ENCODE results near the gene THOC6.

THOC6 gene

DNA sequence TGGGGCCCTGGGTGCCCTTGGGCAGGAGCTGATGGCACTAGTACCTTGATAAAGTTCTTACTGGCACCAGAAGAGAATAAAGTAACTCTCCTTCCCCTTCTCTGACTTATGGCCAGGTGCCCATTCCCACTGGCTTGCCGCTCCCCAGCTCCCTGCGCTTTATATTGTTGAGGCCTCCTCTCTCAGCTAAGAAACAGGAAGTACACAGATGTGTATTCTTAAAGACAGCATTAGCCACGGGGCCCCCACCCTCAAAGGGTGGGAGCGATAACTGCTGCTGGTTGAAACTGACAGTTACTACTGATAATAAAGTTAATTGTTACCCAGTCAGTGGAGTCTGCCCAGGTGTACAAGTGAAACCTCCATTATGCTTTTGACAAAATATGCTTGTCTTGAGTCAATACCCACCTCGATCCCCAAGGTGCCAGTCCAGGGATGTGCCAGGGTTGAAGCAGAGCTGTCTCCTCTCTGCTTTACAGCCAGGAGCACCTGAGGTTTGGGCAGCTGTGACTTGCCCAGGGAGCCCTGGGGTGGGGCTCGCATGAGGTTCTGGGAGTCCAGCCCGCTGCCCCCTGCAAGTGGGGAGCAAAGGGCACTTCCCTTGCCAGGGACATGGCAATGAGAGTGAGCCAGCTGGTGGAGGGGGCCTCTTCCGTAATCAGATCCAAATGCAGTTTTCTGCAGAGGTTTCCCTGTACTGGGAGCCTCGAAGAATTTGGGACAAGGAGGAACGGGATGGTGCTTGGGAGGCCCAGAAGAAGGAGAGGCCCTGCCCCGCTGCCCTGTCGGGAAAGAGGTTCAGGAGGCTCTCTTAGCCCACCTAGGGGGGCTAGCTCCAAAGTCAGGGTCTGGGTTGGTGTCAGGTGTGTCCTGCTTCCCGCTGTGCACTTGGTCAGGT, 16.5 kb upstream of the THOC6 start (continued):
- TF ChIP-seq AEBP2 (tag by site-specific recombination; IDR thresholded peaks at IDR 0.05; ENCODE audit: borderline replicate concordance), result no peak

GRCh38 chr16:3007957-3008689, 15.7 kb upstream of the THOC6 start:
- POLR2A ChIA-PET, result interaction anchor here (12.4 kb wide), 1 partner anchor 16 kb away, joined by 247 read pairs; the partner anchor contains the start of genes CLDN6, HCFC1R1, THOC6 and TNFRSF12A
- H3K27ac ChIP-seq (ENCODE audit: extremely low read depth, low read depth, low read length), result no peak overlapping the region
- CTCF ChIA-PET, result interaction anchor here (0.6 to 9.6 kb wide), 2 partner anchors 23 to 109 kb away, joined by 3 to 149 read pairs; no protein-coding TSS in a partner anchor

GRCh38 chr16:3008690-3009037, 15.2 kb upstream of the THOC6 start:
- Histone ChIP-seq H3K27ac (ENCODE audit: extremely low read depth, low read depth, low read length) (no peak overlapping the region), H3K9me3 (ENCODE audit: control insufficient read depth, insufficient read depth, low read depth, low read length) (no peaks in the 10 kb centered on the region), H3K36me3 (ENCODE audit: control insufficient read depth in 2 of 2, insufficient read depth in 1 of 2, low read length in 2 of 2) (no peaks in the 10 kb centered on the region), H3K4me1 (ENCODE audit: control insufficient read depth, insufficient read depth, low read length) (no peaks in the 10 kb centered on the region; the same call in 1 of the 2 replicates), H3K4me3 (ENCODE audit: low read depth, low read length) (no peak overlapping the region)
- POLR2A ChIA-PET, result interaction anchor here (12.4 kb wide), 1 partner anchor 15 kb away, joined by 247 read pairs; the partner anchor contains the start of genes CLDN6, HCFC1R1, THOC6 and TNFRSF12A
- CTCF ChIA-PET, result interaction anchor here (9.6 kb wide), 1 partner anchor 22 kb away, joined by 149 read pairs; no protein-coding TSS in a partner anchor
- TF ChIP-seq YY1 (tag by site-specific recombination; IDR thresholded peaks at IDR 0.05), result no peak
- TF ChIP-seq SP2 (tag by site-specific recombination; IDR thresholded peaks at IDR 0.05), result no peak
- TF ChIP-seq ZNF600 (tag by site-specific recombination; IDR thresholded peaks at IDR 0.05), result no peak
- no peak for TF ChIP-seq ZNF571 (tag by site-specific recombination; IDR thresholded peaks at IDR 0.05)
- TF ChIP-seq EGR2 (tag by site-specific recombination; IDR thresholded peaks at IDR 0.05; ENCODE audit: low read depth), result peak; percentile 63; the same call in 1 of the 2 replicates
- TF ChIP-seq PRDM2 (tag by site-specific recombination; IDR thresholded peaks at IDR 0.05; ENCODE audit: borderline replicate concordance), result no peak
- TF ChIP-seq ZFHX2 (tag by site-specific recombination; conservative IDR thresholded peaks at IDR 0.05), result peak; percentile 50

More at GRCh38 chr16:3007957-3008689, 15.7 kb upstream of the THOC6 start:
- TF ChIP-seq ZIC2 (tag by site-specific recombination; IDR thresholded peaks at IDR 0.05) (no peak), PRDM10 (tag by site-specific recombination; IDR thresholded peaks at IDR 0.05) (peak; percentile 45; the same call in 1 of the 2 replicates), ZFHX2 (tag by site-specific recombination; conservative IDR thresholded peaks at IDR 0.05) (peak; percentile 61), EGR2 (tag by site-specific recombination; IDR thresholded peaks at IDR 0.05; ENCODE audit: low read depth) (peak; percentile 73), ZNF747 (tag by site-specific recombination; IDR thresholded peaks at IDR 0.05) (no peak)
- TF ChIP-seq, protein P1, sequence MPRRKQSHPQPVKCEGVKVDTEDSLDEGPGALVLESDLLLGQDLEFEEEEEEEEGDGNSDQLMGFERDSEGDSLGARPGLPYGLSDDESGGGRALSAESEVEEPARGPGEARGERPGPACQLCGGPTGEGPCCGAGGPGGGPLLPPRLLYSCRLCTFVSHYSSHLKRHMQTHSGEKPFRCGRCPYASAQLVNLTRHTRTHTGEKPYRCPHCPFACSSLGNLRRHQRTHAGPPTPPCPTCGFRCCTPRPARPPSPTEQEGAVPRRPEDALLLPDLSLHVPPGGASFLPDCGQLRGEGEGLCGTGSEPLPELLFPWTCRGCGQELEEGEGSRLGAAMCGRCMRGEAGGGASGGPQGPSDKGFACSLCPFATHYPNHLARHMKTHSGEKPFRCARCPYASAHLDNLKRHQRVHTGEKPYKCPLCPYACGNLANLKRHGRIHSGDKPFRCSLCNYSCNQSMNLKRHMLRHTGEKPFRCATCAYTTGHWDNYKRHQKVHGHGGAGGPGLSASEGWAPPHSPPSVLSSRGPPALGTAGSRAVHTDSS (tag by site-specific recombination; IDR thresholded peaks at IDR 0.05), result no peak
- Histone ChIP-seq H3K9me3 (ENCODE audit: control insufficient read depth, insufficient read depth, low read depth, low read length) (no peaks in the 10 kb centered on the region), H3K36me3 (ENCODE audit: control insufficient read depth in 2 of 2, insufficient read depth in 1 of 2, low read length in 2 of 2) (no peaks in the 10 kb centered on the region), H3K4me3 (ENCODE audit: low read depth, low read length) (no peak overlapping the region), H3K4me1 (ENCODE audit: control insufficient read depth, insufficient read depth, low read length) (no peaks in the 10 kb centered on the region; the same call in 1 of the 2 replicates)

Data from HEK293 (cell line).